Tibial nerve (tissue), 3 donors: Measurements from ENCODE around the gene MR1.

Experiments
- CTCF ChIP-seq, 5 experiments: fragments of 200-600 bp in 3 of 5; fragments of 450-650 bp in 2 of 5; sonication (generic) in 3 of 5; IDR thresholded peaks; one replicate each; pipeline ENCODE4 v1.5.1; 2016 to 2019; ENCODE audit warnings: antibody characterized with exemption in 5 of 5, mild to moderate bottlenecking in 3 of 5, moderate library complexity in 2 of 5
- POLR2A ChIP-seq, 2 donors: fragments of 450-650 bp; IDR thresholded peaks; one replicate each; pipeline ENCODE4 v1.6.1; 2017; ENCODE audit warnings: antibody characterized with exemption in 2 of 2, mild to moderate bottlenecking in 2 of 2, moderate library complexity in 2 of 2

GRCh38 chr1:181061891-181062835 lies 28.4 kb downstream of the MR1 start:
- TF ChIP-seq CTCF (IDR thresholded peaks at IDR 0.05) (no peak), POLR2A (IDR thresholded peaks at IDR 0.05) (no peak)
